Stimulated activated CD8-positive, alpha-beta memory T cell treated with anti-CD3 and anti-CD28 coated beads, Interleukin-15, amount 100 ng/mL, for 1 hour (primary cell): Measurements from ENCODE around the gene DOLPP1.

Experiments used
- DNase-seq: peaks from one replicate; pipeline ENCODE4 v3.0.0-alpha.2; 2020; ENCODE audit warnings: low read depth

The DOLPP1 gene

DNA sequence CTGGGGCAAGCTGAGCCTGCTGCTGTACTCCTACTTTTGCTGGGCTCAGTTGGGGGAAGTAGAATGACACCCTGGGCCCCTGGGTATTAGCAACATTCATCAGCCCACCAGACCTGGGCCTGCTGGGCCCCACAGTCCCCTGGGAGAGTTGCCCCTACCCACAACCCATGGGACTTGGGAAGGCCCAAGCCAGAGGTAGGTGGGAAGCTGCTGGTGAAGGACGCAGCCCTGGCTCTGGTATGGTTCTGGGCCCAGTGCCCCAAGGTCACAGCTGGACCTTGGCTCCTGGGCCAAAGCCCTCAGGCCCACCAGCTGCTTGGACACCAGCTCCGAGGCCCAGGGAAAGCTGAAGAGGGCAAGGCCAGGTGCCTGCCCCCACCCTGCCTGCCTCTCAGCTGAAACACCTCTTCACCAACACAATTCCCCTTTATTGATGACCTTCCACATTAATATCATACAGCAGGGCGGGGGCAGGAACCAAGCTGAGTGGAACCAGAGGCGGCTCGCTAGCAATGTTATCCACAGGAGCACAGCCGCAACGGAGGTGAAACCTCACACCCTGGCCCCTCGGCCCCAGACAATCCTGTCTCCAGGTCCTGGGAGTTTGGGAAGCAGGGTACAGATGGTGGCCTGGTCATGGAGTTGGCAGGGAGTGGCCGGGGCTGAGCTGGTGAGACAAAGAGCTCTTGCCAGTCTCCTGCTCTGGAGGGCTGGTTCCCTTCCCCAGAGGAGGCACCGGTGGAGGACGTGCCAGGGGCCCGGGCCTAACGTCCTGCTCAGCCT is 13.7 kb downstream of the DOLPP1 start:
- DNase-seq, result no peak

DNA sequence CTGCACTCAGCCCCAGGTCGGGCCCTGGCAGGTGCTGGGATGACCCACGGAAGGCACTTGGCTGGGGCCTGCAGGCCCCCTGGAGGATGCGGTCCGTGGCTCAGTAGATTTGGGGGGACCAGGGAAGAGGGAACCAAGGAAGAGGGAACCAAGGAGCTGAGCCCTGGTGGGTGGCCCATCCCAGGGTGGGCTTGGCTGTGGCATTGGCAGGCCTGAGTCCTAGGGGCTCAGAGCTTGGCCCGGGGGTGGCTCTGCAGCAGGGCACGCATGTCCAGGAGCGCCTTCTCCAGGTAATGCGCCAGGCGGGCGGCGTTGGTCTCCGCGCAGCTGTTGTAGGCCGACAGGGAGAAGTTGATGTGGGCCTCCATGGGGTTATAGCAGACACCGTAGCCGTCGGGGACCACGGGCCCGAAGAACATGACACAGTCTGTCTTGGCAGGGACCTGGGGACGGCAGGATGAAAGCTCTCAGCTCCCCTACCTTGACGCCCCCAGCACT is 14.3 kb downstream of the DOLPP1 start:
- no peak for DNase-seq

DNA sequence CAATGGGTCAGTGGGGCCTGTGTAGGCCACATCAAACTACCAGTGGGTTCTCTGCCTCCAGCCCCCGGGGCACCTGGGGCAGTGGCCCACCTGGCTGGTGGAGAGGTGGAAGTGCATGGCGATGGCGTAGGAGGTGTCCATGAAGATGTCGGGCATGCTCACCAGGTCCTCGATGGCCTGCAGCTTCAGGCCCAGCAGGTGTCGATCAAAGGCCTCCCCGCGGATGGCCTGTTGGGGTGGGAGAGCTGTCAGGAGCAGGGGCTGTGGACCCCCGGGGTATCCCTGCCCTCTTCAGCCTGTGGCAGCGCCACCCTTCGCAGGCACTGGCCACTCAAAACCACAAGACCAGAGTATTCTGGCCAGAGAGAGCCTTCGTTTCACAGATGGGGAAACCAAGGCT is 15.0 kb downstream of the DOLPP1 start:
- DNase-seq, result no peak

DNA sequence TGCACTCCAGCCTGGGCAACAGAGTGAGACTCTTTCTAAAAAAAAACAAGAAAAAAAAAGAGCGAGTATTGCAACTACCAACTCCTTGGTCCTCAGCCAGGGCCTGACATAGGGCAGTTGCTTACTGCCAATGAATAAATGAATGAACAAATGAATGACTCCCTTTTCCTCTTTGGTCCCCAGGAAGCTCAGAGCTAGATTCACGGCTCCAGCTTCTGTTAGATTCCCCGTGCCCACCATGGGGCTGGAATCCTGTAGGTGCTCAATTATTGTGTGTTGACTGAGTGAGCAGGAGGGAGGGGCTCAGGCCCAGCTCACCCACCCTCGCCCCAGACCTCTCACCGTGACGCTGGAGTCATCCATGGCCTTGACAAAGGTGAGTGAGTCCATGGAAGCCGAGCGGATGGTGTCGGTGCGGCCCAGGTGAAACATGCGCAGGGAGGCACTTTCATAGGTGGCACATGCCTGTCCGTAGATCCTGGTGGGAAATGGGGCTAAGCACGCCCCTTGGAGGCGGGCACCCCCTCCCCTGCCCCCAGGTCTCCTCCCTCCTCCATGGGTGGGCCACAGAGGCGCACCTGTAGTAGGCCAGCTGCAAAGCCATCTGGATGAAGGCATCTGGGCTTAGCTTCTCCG is 16.9 kb downstream of the DOLPP1 start:
- DNase-seq, result no peak

DNA sequence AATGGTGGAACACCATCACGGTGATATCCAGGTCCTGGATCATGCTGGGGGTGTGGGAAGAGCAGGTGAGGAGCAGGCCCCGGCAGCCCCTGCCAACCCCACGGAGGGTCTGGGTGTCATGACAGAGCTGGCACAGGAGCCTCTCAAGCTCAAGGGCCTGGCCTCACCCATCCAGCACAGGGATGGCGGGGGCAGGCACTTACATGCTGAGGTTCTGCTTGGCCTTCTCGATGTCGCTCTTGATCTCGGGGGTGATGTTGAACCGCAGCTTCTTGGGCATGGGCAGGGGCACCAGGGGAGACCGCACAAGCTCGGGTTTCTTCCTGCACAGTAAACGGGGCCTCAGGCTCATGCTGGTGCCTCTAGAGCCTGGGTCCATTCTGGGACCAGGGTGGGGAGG is 17.4 kb downstream of the DOLPP1 start:
- no peak for DNase-seq

DNA sequence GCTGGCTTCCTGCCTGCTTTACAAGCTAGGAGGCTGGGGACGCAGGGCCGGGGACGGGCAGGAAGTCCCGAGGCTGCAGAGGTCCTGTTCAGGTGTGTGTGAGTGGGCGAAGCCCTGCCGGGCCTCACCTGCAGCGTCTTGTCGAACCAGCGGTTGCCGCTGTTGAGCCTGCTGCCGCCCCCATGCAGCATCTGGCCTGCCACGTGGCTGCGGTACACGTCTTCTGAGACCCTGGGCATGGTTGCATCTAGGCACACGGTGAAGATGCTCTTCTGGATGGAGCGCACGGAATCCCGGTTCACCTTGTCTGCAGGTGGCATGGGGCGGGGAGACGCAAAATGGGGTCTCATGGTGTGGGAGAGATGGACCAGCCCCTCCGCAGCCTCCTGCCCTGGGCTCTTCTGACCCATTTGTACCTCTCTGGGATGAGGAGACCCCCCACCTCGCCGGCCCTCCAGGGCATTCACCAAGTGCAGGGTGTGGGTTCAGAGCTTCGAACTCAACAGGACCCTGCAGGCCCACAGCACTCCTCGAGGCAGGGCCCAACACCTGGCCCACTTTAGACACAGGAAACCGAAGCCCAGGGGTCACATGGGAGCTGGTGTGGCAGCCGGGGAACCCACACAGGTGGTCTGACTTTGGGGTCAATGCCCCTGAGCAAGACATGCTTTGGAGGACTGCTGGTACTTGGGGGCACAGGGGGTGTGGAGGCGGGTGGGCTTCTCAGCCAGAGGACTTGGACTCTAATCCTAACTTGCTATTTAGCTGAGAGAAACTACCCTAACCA is 19.7 kb downstream of the DOLPP1 start:
- no peak for DNase-seq

DNA sequence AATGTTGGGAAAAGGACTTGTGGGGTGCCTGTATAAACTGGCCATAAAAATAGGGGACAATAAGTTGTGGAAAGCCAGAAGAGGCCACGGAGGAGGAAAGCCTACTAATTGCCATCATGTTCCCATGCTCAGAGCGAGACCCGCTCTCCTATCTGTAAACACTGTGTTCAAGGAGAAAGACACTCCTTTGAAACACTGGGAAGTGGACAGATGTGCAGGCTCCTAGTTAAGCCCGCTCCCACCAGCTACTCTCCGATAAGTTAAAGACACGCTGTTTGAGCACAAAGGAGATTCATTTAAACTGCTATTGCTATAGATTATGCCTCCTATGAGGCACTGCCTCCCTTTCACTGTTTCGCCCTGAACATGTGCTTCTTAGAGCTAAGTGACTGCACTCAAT is 20.4 kb downstream of the DOLPP1 start:
- no peak for DNase-seq

DNA sequence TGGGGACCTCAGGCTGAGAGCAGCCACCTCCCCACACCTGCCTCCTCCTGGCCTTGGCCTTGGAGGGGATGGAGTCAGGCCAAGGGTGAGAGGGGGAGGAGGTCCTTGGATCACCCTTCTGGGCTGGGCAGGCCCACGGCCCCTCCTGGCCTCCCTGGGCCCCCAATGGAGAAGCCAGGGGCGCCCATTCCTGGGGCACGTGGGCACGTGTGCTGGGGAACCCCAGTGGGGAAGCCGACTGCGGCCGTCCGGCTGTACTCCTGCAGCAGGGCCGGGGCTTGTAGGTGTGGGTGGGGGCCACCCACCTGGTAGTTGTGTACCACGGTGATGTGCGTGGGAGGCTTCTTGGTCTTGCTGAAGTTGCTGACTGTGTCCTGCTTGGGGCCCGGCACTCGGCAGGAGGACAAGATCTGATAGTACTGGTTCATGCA is 21.2 kb downstream of the DOLPP1 start:
- DNase-seq, result no peak

DNA sequence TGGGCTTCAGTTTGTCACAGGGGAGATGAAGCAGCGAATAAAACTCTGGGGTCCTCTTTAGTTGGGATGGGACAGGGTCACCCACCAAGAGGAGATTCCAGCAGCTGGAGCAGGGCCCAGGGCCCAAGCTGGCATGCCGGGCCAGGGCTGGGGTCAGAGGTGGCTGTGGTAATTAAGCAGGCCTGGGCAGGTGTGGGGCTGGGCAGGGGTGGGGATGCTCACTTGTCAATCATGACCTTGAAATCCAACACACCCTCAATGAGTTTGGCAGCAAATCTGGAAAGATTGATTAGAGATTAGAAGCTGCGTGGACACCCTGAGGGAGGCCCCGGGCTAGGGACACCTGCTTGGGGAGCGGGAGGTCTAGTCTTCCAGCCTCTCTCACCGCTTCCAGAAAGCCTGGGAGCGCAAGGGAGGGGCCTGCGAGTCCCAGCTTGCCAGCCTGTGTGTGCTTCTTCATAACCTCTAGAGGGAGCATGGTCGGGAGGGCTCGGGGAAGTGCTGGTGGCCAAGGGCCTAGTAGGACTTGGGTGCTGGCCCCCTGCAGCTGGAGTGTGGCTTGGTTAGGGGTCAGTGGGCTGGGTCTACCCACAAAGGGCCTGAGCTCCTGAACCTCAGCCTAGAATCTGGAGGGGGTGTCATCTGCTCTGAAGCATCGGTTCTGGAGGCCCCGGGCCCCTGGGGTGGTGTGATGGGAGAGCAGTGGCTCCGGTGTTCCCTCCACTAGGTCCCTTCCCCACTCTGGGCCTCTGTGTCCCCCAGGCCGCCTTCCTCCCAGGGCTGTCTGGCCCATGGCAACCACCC is 22.1 kb downstream of the DOLPP1 start:
- DNase-seq, result no peak

DNA sequence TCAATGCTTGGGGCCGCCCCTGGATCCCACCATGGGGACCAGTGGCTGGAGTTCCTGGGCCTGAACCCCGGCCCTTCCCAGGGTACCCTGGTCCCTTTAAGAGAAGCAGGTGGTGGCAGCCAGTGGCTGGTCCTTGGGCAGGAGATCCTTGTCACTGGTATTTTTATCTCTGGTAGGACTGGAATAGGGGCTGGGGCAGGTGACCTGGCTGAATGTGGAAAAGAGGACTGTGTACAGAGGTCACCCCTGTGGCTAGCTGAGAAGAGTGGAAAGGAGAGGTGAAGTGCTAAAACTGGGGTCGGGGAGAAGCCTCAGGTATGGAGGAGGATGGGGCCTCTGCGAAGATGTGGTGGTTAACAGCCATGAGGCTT is 22.7 kb downstream of the DOLPP1 start:
- DNase-seq, result no peak

DNA sequence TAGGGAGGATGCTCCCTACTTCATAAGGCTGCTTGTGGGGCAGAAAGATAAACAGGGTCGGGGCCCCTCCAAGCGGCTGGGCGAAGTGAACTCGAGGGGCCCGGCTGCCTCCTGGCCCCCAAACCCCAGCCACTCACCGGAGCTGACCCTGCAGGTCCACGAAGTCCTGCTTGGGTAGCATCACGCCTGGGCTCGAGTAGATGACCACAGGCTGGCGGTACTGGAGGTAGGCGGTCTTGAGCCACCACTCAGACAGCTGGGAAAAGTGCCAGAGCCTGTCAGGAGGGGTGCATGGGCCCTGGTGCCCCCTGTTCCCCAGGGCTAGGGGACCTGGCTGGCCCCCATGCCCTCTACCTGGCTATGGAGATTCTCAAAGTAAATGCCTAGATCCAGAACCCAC is 23.1 kb downstream of the DOLPP1 start:
- DNase-seq, result no peak

DNA sequence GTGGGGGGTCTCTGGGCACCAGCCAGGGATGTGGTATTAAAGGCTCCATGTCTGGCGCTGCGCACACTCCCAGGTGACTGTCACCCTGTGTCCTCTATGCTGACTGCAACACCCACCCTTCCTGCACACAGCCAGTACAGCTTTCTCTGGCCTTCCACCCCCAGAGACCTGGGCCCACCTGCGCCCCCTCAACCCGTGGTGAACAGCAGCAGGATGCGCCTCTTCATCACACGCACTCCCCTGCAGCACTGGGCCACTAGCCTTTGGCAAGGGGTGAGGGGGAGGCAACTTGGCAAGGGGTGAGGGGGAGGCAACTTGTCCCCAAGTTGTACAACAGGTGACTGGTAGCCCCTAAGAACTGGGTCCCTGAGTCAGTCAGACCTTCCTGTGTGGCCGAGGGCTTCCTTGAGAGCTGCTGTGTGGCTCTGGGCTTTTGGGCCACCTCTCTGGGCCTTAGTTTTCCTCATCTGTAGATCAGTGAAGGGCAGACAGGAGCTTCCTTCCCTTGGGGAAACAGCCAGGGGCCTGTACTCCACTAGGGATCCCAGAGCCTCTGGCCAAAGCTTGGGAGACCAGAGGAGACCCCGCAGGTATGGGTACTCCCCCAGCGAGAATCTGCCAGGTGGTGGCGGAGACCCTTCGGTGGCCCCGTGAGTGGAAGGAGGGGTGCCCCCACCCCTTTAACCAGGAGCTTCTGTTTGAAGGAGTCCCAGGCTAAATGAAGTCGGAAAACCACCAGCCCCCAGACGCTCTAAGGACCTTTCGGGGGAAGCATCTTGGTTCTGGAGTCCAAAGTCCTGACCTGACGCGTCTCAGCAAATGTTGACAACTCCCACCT is 25.2 kb downstream of the DOLPP1 start:
- no peak for DNase-seq

DNA sequence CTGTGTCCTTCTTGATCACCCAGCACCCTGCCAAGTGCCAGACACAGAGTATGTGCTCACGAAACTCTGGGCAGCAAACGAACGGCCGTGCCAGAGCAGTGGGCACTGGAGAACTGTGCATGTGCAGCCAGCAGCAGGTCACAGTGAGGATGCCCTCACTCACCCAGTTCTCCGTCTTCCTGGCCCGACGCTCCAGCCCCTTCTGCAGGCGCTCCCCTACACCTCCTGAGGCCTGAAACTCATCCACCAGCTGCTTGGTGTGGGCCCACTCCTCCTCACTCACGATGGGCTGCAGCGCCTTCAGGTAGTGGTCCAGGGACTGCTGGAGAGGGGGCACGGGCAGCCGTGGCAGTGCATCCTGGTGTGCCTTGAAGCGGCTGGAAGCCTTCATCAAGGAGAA is 26.7 kb downstream of the DOLPP1 start:
- DNase-seq, result no peak

DNA sequence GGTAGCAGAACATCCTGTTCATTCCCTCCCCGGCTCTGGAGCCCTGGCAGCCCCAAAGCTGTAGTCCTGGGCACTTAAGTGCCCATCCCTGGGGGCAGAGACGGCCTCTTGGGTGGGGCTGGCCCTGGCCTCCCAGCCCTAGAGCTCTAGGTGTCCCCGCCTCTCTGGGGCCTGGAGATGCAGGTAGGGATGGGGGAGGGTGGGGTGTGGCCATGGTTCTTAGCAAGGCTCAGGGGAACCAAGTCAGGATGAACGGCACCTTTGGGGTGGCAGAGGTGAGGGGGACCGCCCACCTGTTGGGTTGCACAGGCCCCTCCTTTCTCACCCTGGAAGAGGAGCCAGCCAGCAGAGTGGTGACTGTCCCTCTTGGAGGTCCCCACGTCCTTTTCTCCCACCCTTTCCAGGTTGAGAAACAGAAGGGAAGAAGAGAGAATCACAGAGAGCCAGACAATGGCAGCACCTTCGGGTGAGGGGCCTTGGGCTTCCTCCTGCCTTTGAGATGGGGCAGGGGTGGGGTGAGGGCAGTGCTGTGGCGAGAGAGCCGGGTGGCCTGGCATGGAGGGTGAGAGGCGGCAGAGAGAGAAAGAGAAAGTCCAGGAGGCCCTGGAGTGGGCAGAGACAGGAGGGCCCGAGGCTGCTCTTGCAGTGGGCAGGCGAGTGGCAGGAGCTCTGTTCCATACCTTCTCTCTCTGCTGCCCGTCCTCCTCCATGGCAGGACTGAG is 27.3 kb downstream of the DOLPP1 start:
- DNase-seq, result no peak

DNA sequence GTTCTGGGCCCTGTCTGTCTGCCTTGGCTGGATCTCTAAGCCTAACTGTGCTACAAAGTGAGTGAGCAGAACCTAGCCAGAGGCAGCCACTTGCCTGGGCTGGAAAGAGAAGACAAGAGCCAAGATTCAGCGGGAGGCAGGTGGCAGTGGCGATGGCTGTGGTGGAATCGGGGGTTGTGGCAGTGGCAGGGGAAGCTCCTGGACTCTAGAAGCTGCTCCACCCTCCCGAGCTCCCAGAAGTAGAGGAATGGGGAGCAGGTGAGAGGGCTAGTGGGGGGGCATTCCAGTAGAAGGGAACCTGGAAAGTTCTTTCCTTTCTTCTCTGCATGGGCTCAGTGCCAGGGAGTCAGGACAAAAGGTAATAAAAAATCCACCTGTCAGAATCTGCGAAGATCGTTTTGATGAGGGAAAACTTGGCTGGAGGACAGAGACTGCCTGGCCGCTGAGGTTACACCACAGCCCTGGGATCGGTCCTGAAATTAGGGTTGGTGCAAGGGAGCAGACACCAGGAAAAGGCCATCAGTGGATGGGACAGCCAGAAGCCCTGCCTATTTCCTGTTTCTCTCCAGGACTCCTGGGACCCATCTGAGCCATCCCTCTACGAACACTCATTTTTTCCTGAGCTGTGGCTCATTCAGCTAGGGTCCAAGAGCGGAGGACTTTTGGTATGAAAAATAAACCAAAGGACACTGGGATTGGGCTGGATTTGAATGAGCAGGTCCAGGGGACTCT is 28.1 kb downstream of the DOLPP1 start:
- no peak for DNase-seq

DNA sequence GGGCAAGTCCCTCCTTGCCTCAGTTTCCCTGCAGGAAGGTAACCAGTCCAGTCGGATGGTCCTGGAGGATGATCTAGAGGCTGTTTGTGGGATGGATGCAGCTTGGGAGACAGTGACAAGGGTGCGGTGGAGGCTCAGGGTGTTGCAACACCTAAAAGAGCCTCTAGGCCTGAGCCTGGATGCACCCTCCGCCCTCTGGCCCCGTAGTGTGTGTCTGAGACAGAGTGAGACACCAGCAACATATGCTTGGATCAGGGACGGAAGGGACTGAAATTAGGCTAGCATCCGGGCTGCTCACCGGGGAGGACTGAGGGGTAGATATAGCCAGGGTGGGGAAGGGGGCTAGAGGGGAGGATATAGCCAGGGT is 28.6 kb downstream of the DOLPP1 start:
- no peak for DNase-seq

DNA sequence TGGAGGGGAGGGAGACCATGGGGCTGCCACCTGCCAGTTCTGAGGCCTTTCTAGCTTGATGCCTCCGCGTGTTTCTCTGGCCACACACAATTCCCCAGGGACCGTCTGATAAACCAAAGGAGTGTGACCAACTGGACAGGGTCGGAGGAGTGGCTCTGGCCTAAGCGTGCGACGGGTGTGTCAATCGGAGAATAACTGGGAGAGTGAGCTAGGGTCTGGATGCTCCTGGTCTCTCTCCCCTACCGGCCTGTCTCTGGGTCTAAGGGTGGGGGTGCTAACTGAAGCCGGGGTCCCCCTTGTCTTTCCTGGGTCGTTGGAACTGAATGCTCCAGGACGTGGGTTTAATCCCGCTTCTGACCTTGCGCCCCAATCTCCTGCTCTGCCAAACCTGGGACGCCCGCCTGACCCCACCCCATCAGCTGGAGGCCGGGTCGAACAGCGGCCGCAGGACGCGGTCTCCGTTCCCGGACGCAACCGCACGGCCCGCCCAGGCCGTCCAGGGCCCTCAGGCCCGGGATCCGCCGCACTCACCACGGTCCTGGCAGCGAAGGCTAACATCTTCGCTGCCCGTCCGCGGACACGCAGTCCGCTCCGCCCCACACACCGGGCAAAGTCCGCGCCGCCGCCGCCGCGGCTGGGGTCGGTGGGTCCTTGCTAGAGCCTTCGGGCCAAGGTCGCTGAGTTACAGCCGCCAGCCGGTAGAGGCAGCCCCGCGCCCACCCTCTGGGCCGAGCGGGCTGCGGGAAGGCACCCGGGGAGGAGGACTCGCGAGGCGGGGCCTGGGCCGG is 29.2 kb downstream of the DOLPP1 start:
- DNase-seq, result no peak

DNA sequence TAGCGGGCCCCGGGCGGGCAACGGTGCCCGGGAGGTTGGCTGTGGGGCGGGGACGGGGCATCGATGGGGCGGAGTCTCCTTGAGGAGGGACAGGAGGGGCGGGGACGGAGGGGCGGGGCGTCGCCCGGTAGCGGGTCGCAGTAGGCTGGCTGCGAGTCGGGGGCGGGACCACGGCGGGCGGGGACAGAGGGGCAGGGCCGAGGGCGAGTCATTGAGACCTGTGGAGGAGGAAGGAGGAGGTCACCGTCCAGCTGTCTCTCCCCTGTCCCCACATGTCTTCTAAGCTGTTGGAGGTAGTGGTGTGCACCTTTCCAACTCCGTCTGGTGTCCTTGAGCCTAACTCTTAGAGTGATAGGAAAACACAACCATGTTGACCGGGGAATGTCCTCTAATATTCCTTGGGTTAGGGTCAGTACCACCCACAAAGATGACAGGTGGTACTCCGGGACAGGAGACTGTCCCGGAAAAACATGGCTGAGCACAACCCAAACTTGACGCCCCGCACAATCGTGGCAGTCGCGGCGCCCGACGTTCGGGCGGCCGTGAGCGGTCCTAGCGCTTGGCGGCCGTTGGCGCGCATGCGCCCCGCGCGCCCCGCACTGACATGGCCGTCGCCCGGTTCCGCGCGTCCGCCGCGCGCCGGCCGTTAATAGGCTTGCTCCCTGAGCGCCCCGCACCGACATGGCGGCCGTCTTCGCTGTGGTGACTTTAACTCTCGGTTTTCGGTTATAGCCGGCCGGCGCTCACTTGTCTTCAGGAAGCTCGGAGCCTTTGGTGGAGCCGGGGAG is 30.0 kb downstream of the DOLPP1 start, which contains the start of the genes CRAT and PTPA:
TSS of gene CRAT (minus strand) at position 54 of the 788 bp plus-strand sequence. CDS start 284 bp downstream, outside the sequence.
TSS of gene PTPA (plus strand) at position 676 of the 788 bp plus-strand sequence. CDS start 186 bp downstream, outside the sequence.
- DNase-seq, result peak; percentile 93
